ENCODE results near the gene PLA2G4B. TPM values are rescaled to one million over a fixed set of nuclear protein-coding genes. Genes with fewer than 3 reads are reported as not detected.

PLA2G4B gene
- total and polyA plus RNA-seq, 2 of the 8 experiments (the other 6 are each of a cell fraction or from before 2014, with no cell fraction given): 4.2 to 9.2 TPM

GRCh38 chr15:41792000-41792637, 46.5 kb upstream of the PLA2G4B start:
- H2BK12ac ChIP-seq (ENCODE audit: low read depth, low read length): peak overlapping the region; percentile 27; the same call in 1 of the 2 replicates
- ChIA-PET CTCF (ENCODE audit: partially characterized antibody) (interaction anchor here (0.7 to 6.1 kb wide), 6 partner anchors 14 to 26 kb away, joined by 3 to 60 read pairs (median 7); partner anchors contain the start of gene MAPKBP1), POLR2A (ENCODE audit: partially characterized antibody) (interaction anchor here (0.8 to 5.1 kb wide), 2 partner anchors 11 to 18 kb away, joined by 3 to 24 read pairs; partner anchors contain the start of gene MAPKBP1)
- no peak overlapping the region for H4K91ac ChIP-seq (replicated peaks; ENCODE audit: insufficient read length, low read length)
- H3K4me2 ChIP-seq (ENCODE audit: insufficient read depth in 1 of 2, low read depth in 2 of 2, low read length in 2 of 2): no peak overlapping the region
- H3K23ac ChIP-seq (ENCODE audit: insufficient read length): no peak overlapping the region
- DNase-seq (ENCODE audit: low read depth in 1 of 2, low spot score in 2 of 2) (no peak), FAIRE-seq (no peak)
- H4K5ac ChIP-seq (ENCODE audit: insufficient read length, low read depth, low read length): no peak overlapping the region
- H2BK15ac ChIP-seq (ENCODE audit: low read length): no peak overlapping the region
- no peaks in the 10 kb centered on the region for H3K9me3 ChIP-seq (ENCODE audit: insufficient read depth in 2 of 2, low read depth in 1 of 2, low read length in 1 of 2)
- H3K27ac ChIP-seq (ENCODE audit: low read depth, low read length): no peak overlapping the region
- H4K20me1 ChIP-seq (replicated peaks in 1 of 2; ENCODE audit: control insufficient read depth in 1 of 2, insufficient read depth in 2 of 2, low read length in 2 of 2): no peaks in the 10 kb centered on the region
- H3K14ac ChIP-seq (ENCODE audit: insufficient read length): no peak overlapping the region
- no peak overlapping the region for H3K4me3 ChIP-seq (ENCODE audit: extremely low read depth in 1 of 4, insufficient read depth in 2 of 4, low read depth in 3 of 4, low read length in 4 of 4)
- no peak overlapping the region for H2BK5ac ChIP-seq (ENCODE audit: low read depth, low read length)
- 91% methylated on average over 5 of the region's 5 CpGs; no CpG with 5 or more reads in 1 of the 2 experiments for WGBS, 2 experiments (ENCODE audit: extremely low coverage in 1 of 2, insufficient coverage in 1 of 2, insufficient read length in 1 of 2, insufficient replicate concordance in 2 of 2, low coverage in 1 of 2, low lambda C conversion rate in 2 of 2, missing lambda C conversion rate in 1 of 2)
- H4K8ac ChIP-seq (ENCODE audit: extremely low read depth, insufficient read depth, low read length): no peak overlapping the region
- no peak overlapping the region for H2BK20ac ChIP-seq (ENCODE audit: low read length)
- no peak overlapping the region for H2AK5ac ChIP-seq (ENCODE audit: low read depth, low read length)
- no peak overlapping the region for H3K56ac ChIP-seq (replicated peaks; ENCODE audit: insufficient read length, low read depth, low read length)
- peaks cover 6 to 19% (median 13%) of the 10 kb centered on the region in 4 experiments; a peak in 6 of 7 replicates for H3K4me1 ChIP-seq (replicated peaks in 1 of 4; ENCODE audit: control insufficient read depth in 3 of 4, insufficient read depth in 4 of 4, low read length in 3 of 4)
- no peak overlapping the region for H3K18ac ChIP-seq (ENCODE audit: extremely low read depth, low read length)
- no peaks in the 10 kb centered on the region for H3K23me2 ChIP-seq (ENCODE audit: low read depth, low read length)
- H3K9ac ChIP-seq (replicated peaks in 1 of 4; ENCODE audit: extremely low read depth in 1 of 4, low read depth in 3 of 4, low read length in 3 of 4): no peak overlapping the region
- no peaks in the 10 kb centered on the region for H3K36me3 ChIP-seq (ENCODE audit: control insufficient read depth in 2 of 4, insufficient read depth in 4 of 4, low read length in 3 of 4)
- no peaks in the 10 kb centered on the region; a peak in 1 of 4 replicates for H3K79me2 ChIP-seq (ENCODE audit: control insufficient read depth in 1 of 2, insufficient read depth in 2 of 2, low read length in 2 of 2)
- H3K27me3 ChIP-seq (replicated peaks in 1 of 4; ENCODE audit: control insufficient read depth in 3 of 4, extremely low read depth in 1 of 4, insufficient read depth in 3 of 4, low read length in 3 of 4): no peaks in the 10 kb centered on the region
- H3K79me1 ChIP-seq (ENCODE audit: low read depth, low read length): no peaks in the 10 kb centered on the region
- no peak overlapping the region for H3K4ac ChIP-seq (replicated peaks; ENCODE audit: insufficient read length, low read depth, low read length)
- H2BK120ac ChIP-seq (replicated peaks; ENCODE audit: low read depth, low read length): no peak overlapping the region
- no peak overlapping the region for H2AFZ ChIP-seq (ENCODE audit: low read length)
